Omental fat pad (tissue), 4 donors: Measurements from ENCODE around the gene TBC1D22A. TPM values are rescaled to one million over a fixed set of nuclear protein-coding genes. Genes with fewer than 3 reads are reported as not detected.

ENCODE experiments used
- ATAC-seq: fragments of 150-250 bp; one replicate; pipeline ENCODE4 v1.9.1; 2016; ENCODE audit warnings: mild to moderate bottlenecking, moderate library complexity; ENCODE audit not compliant: low FRiP score
- DNase-seq: peaks from one replicate; pipeline ENCODE4 v3.0.0-alpha.2; 2019; ENCODE audit warnings: low spot score
- total RNA-seq, 4 donors: library from RNA; depleted of rRNA; stranded (reverse); fragments of >200 nt; gene quantifications; one replicate each; pipeline ENCODE4 v1.1.0, GENCODE V29; 2016
- TF ChIP-seq, protein P1 (sequence below), 3 donors: fragments of 450-650 bp; IDR thresholded peaks; one replicate each; pipeline ENCODE4 v1.5.1; 2016 to 2017; ENCODE audit warnings: antibody characterized with exemption in 3 of 3, mild to moderate bottlenecking in 3 of 3, moderate library complexity in 2 of 3

Gene TBC1D22A
- total RNA-seq, 4 donors from 2014 or later: 21.3 to 31.2 (median 24.5) TPM

DNA sequence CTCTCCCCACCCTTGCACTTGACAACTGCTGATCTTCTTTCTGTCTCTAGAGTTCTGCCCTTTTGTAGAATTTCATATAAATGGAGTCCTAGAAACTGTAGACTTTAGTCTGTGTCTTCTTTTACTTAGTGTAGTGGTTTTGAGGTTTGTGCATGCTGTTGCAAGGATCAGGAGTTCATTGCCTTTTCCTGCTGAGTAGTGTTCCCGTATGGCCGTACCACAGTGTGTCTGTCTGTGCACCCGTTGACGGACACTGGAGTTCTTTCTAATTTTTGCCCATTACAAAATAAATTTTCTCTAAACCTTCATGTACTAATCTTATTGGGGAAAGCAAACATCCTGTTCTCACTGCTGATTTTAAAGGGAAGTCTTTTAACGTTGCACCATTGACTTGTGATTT lies 138.1 kb downstream of the TBC1D22A start:
- DNase-seq: no peak
- TF ChIP-seq, protein P1, sequence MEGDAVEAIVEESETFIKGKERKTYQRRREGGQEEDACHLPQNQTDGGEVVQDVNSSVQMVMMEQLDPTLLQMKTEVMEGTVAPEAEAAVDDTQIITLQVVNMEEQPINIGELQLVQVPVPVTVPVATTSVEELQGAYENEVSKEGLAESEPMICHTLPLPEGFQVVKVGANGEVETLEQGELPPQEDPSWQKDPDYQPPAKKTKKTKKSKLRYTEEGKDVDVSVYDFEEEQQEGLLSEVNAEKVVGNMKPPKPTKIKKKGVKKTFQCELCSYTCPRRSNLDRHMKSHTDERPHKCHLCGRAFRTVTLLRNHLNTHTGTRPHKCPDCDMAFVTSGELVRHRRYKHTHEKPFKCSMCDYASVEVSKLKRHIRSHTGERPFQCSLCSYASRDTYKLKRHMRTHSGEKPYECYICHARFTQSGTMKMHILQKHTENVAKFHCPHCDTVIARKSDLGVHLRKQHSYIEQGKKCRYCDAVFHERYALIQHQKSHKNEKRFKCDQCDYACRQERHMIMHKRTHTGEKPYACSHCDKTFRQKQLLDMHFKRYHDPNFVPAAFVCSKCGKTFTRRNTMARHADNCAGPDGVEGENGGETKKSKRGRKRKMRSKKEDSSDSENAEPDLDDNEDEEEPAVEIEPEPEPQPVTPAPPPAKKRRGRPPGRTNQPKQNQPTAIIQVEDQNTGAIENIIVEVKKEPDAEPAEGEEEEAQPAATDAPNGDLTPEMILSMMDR (IDR thresholded peaks at IDR 0.05): no peak
- ATAC-seq: no peak

DNA sequence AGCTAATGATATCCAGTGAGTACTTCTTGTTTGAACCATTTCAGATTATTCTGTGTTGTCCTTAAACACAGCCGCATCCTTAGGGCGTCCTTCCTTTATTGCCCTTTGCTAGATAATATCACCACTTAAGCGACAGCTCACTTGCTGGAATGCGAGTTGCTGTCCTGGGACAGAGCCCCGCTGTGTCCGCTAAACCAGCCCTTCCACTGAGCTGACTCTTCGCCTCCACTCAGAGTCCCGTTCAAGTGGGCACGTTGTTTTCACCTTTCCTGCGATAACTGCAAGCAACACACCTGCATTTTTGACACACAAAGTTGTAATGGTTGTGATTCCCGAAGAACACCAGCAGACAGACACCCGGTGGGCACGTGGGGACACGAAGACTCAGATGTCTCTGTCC lies 140.0 kb downstream of the TBC1D22A start:
- DNase-seq (no peak), ATAC-seq (no peak)
- TF ChIP-seq, protein P1 (IDR thresholded peaks at IDR 0.05): no peak

DNA sequence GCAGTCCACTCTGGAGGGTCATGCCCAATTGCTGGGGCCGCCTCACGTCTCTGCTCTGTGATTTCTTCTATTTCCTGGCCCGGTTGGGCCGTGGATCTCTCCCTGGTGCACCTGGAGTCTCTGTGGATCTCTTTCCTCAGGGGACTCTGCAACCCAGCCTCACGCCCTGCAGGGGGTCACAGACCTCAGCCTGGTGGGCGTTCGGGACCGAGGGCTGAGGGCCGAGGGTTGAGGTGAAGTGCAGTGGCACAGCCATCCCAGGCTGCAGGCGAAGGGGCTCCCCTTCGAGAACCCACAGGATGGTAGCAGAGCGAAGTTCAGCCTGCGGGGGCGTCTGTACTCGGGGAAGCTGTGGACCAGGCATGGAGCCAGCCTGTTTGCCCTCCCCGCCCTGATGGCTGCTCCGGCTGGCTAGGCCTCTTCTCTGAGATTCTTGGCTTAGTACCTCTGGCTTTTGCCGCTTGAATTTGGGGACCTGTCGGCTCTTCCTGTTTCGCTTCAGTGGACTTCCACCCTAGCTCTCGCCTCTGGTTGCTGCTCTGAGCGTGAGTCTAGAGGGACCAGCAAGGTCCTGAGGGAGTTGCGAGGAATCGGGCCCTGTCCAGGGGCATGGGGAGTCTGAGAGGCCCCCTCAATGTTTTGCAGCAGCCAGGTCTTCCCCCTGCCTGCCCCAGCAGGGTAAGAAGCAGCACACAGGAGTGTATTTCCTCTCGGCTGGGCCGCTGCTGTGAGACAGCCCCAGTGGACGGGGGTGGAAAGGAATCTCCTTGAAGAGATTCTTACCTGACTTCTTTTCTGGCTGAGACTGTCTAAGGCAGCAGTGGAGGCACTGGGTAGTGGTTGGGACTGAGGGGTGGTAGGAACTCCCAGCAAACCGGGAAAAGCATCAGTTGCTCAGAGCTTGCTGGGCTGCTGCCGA lies 140.8 kb downstream of the TBC1D22A start:
- no peak for DNase-seq
- TF ChIP-seq, protein P1 (IDR thresholded peaks at IDR 0.05): no peak
- ATAC-seq: peak; percentile 49

DNA sequence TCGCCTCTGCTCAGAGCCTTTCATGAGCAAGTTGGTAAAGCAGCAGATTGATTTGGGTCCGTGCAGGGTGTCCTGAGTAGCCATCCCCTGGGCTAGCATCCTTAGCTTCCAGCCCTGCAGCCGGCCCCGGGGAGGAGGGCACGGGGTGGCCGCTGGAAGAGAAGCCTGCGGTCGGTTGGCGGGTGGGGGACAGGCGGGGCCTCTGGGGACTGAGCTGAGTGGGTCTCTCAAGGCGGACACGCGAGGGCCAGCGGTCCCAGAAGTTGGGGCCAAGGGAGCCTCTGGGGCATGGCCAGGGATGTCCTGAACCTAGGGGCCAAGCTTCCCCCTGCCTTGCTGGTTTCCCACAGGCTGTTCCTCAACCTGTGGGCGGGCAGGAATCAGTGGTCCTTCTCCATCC lies 143.0 kb downstream of the TBC1D22A start:
- ATAC-seq: no peak
- TF ChIP-seq, protein P1 (IDR thresholded peaks at IDR 0.05): no peak
- DNase-seq: peak; percentile 12

DNA sequence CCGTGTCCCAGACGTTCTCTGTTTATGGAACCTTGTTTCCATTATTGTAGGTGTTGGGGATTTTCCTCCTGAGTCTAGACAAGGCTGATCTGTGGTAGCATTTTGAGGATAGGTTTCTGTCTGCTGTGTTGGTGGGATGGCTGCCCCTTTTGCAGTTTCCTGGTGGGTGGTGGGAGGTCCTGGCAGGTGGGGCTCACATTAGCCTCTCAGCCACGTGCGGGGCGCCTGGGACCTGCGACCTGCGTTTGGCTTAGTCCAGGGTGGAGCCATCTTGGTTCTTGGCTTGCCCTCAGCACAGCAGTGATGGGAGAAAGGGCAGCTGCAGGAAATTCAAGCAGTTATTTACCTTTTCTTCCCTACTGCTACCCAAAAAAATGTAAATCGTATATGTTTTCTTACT lies 143.4 kb downstream of the TBC1D22A start:
- TF ChIP-seq, protein P1 (IDR thresholded peaks at IDR 0.05): no peak
- DNase-seq: no peak
- no peak for ATAC-seq

DNA sequence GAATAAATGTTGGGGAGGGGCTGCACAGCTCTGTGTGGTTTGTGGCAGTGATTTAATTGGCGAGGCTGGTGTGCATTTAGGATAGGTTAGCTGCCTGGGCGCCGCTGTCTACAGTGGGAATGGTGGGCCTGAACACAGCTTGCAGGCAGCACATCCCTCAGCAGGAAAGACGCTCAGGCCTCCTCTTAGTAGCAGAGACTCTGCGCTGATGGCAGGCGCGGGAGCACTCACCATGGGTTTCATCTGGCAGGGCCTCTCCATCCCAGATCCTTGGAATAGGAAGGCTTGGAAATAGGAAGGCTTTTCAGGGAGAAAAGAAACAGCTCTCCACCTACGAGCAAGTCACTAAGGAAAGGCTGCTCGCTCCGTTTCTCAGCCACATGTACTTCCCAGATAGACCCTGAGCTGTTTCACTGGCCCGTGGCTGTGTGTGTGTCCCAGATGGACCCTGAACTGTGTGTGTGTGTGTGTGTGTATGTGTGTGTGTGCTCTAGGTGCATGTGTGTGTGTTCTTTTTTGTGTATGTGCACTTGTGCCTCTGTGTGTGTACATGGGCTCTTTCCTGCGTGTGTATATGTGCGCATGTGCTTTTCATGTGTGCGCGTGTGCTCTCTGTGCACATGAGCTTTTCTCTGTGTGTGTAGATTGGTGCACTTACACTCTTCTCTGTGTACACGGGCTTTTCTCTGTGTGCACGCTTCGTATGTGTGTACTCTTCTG lies 144.0 kb downstream of the TBC1D22A start:
- TF ChIP-seq, protein P1 (IDR thresholded peaks at IDR 0.05): no peak
- ATAC-seq: no peak
- DNase-seq: peak; percentile 8
